Tibial nerve (tissue), 4 donors: ENCODE results near the gene SSH2. TPM values are rescaled to one million over a fixed set of nuclear protein-coding genes. Genes with fewer than 3 reads are reported as not detected.

Experiments
- DNase-seq, 2 donors: peaks; one replicate each; pipeline ENCODE4 v3.0.0-alpha.2; 2019; ENCODE audit warnings: low spot score in 2 of 2
- H3K27ac ChIP-seq, 4 donors: fragments of 200-600 bp; sonication (generic) in 3 of 4; one replicate each; pipeline ENCODE4 v1.5.1; 2017 to 2019; ENCODE audit warnings: mild to moderate bottlenecking in 1 of 4
- H3K27me3 ChIP-seq, 2 donors: fragments of 200-600 bp; sonication (generic) in 1 of 2; one replicate each; pipeline versions ENCODE4 v1.5.1 to v1.6.0; 2017 to 2019
- H3K36me3 ChIP-seq, 3 donors: fragments of 200-600 bp; sonication (generic); one replicate each; pipeline ENCODE4 v1.5.1; 2018 to 2019
- H3K4me1 ChIP-seq, 4 donors: fragments of 200-600 bp; sonication (generic) in 3 of 4; one replicate each; pipeline ENCODE4 v1.5.1; 2017 to 2019
- H3K4me3 ChIP-seq, 4 donors: fragments of 200-600 bp; sonication (generic) in 3 of 4; one replicate each; pipeline ENCODE4 v1.5.1; 2017 to 2019; ENCODE audit warnings: mild to moderate bottlenecking in 1 of 4, moderate library complexity in 1 of 4
- H3K9me3 ChIP-seq, 4 donors: fragments of 200-600 bp; sonication (generic) in 3 of 4; one replicate each; pipeline ENCODE4 v1.5.1; 2017 to 2019
- EP300 ChIP-seq, 2 donors: sonication (generic); formaldehyde crosslinking; IDR thresholded peaks; one replicate each; pipeline ENCODE4 v1.6.1; 2017; ENCODE audit warnings: antibody characterized with exemption in 2 of 2, mild to moderate bottlenecking in 1 of 2
- POLR2A ChIP-seq, 2 donors: fragments of 450-650 bp; IDR thresholded peaks; one replicate each; pipeline ENCODE4 v1.6.1; 2017; ENCODE audit warnings: antibody characterized with exemption in 2 of 2, mild to moderate bottlenecking in 2 of 2, moderate library complexity in 2 of 2
- WGBS, 2 donors: methylation state at CpG; one replicate each; pipeline ENCODE4 v1.1.5; 2018; 5-methylcytosine and 5-hydroxymethylcytosine counted together
- total RNA-seq, 4 donors: library from RNA; depleted of rRNA; stranded (reverse); fragments of >200 nt; gene quantifications; one replicate each; pipeline ENCODE4 v1.1.0, GENCODE V29; 2016
- TF ChIP-seq, protein P1 (sequence below), 5 experiments: fragments of 200-600 bp in 3 of 5; fragments of 450-650 bp in 2 of 5; sonication (generic) in 3 of 5; IDR thresholded peaks; one replicate each; pipeline ENCODE4 v1.5.1; 2016 to 2019; ENCODE audit warnings: antibody characterized with exemption in 5 of 5, mild to moderate bottlenecking in 3 of 5, moderate library complexity in 2 of 5

SSH2 gene
- total RNA-seq, 4 donors from 2014 or later, result 51.3 to 67.1 (median 55.7) TPM

DNA sequence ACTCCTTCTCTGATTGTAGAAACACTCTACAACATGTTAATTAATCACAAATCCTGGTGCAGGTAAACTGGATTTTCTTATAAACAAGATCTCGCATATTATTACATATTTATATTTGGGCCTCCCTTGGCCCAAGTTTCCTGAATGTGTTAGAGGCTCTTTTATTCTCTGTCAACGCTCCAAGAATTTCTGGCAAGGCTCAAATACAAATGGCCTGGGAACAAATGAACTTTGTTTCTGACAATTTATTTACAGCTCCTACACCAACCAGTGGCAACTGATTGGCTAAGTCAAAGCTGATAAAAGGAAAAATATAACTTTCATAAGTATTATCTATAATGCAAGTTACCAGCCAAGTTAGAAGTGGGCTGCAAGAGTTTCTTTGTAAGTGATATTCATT lies 242.4 kb downstream of the SSH2 start:
- Histone ChIP-seq H3K9me3 (no peaks in the 10 kb centered on the region), H3K4me1 (peaks cover 0 to 87% (median 35%) of the 10 kb centered on the region in 4 donors), H3K27me3 (no peaks in the 10 kb centered on the region), H3K36me3 (peaks cover 0 to 7% (median 0%) of the 10 kb centered on the region in 3 donors), H3K27ac (peak overlapping the region; percentile 31 to 89 (median 55)), H3K4me3 (no peak overlapping the region)
- TF ChIP-seq, protein P1, sequence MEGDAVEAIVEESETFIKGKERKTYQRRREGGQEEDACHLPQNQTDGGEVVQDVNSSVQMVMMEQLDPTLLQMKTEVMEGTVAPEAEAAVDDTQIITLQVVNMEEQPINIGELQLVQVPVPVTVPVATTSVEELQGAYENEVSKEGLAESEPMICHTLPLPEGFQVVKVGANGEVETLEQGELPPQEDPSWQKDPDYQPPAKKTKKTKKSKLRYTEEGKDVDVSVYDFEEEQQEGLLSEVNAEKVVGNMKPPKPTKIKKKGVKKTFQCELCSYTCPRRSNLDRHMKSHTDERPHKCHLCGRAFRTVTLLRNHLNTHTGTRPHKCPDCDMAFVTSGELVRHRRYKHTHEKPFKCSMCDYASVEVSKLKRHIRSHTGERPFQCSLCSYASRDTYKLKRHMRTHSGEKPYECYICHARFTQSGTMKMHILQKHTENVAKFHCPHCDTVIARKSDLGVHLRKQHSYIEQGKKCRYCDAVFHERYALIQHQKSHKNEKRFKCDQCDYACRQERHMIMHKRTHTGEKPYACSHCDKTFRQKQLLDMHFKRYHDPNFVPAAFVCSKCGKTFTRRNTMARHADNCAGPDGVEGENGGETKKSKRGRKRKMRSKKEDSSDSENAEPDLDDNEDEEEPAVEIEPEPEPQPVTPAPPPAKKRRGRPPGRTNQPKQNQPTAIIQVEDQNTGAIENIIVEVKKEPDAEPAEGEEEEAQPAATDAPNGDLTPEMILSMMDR (IDR thresholded peaks at IDR 0.05), result no peak
- TF ChIP-seq EP300 (IDR thresholded peaks at IDR 0.05) (no peak), POLR2A (IDR thresholded peaks at IDR 0.05) (no peak)
- no peak for DNase-seq
- 22 to 24% methylated on average over 2 of the region's 2 CpGs for WGBS, 2 donors

DNA sequence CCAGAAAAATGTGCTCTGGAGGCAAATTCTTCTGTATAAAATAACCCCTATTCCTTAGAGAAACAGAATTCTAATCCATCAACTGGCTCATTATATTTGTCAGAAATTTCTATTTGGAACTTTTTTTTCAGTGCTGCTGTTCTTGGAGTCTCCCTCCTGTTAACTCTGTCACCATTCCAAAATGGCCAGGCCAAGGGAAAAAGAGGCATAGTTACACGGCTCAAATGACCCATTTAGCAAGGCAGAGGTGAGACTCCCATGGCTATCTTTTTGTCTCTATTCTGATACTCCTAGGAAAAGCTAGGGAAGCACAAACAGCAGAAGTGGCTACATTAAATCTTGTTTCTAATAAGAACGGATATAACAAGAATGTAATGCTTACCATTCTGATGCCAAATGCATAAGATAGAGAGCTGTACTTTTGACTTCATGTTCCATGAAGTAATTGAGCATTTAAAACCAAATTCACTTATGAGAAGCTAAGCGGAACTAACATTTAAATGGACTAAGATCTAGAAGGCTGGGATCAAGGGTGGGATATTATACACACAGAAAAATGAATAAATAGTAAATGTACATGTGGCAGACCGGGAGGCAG lies 242.9 kb downstream of the SSH2 start:
- Histone ChIP-seq H3K4me1 (peaks cover 0 to 87% (median 37%) of the 10 kb centered on the region in 4 donors), H3K27me3 (no peaks in the 10 kb centered on the region), H3K27ac (peak overlapping the region; percentile 31 to 89 (median 55)), H3K9me3 (no peaks in the 10 kb centered on the region), H3K36me3 (peaks cover 0 to 7% (median 0%) of the 10 kb centered on the region in 3 donors), H3K4me3 (no peak overlapping the region)
- DNase-seq, result no peak
- WGBS, 2 donors, result 39 to 49% methylated on average over 4 of the region's 4 CpGs
- TF ChIP-seq EP300 (IDR thresholded peaks at IDR 0.05) (no peak), POLR2A (IDR thresholded peaks at IDR 0.05) (no peak)
- TF ChIP-seq, protein P1 (IDR thresholded peaks at IDR 0.05), result no peak

DNA sequence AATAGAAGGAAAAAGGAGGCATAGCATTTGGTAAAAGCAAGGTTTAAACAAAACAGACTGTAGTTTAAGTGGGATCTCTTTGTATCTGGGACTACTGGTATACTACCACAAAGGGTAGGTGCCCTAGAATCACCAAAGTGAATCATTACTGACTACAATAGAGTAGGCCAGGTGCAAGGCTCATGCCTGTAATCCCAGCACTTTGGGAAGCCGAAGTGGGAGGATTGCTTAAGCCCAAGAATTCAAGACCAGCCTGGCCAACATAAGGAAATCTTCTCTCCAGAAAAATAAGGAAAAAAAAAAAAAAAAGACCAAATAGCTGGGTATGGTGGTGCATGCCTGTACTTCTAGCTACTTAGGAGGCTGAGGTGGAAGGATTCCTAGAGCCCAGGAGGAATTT lies 246.5 kb downstream of the SSH2 start:
- WGBS, 2 donors, result 83 to 87% methylated on average over 1 of the region's 1 CpG
- Histone ChIP-seq H3K27me3 (no peaks in the 10 kb centered on the region), H3K27ac (peak overlapping the region in 3 of 4 donors; percentile 62 to 74 (median 72)), H3K4me1 (peaks cover 0 to 80% (median 42%) of the 10 kb centered on the region in 4 donors), H3K9me3 (no peaks in the 10 kb centered on the region), H3K4me3 (no peak overlapping the region), H3K36me3 (peaks cover 0 to 10% (median 0%) of the 10 kb centered on the region in 3 donors)
- no peak for DNase-seq
- TF ChIP-seq, protein P1 (IDR thresholded peaks at IDR 0.05), result no peak
- TF ChIP-seq EP300 (IDR thresholded peaks at IDR 0.05), result no peak
- no peak for TF ChIP-seq POLR2A (IDR thresholded peaks at IDR 0.05)

DNA sequence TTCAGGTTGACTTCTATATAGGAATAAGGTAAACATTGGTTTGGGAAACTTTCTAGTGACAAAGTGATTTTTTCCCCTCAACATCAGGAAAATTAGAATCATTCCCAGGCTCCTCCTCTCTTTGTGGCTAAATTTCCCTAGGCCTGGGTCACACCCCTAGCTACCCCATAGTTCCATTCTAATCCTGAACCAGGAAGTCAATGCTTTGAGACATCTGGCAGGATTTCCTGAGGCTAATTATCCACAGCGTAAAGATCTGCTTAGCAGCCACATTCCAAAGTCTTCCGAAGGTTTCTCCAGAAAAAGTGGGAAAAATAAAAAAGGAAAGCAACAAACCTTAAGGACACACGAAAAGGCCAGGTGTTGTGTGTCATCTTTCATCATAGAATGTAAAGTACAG lies 247.0 kb downstream of the SSH2 start:
- Histone ChIP-seq H3K36me3 (peaks cover 0 to 10% (median 0%) of the 10 kb centered on the region in 3 donors), H3K9me3 (no peaks in the 10 kb centered on the region), H3K27me3 (no peaks in the 10 kb centered on the region), H3K27ac (peak overlapping the region; percentile 20 to 74 (median 67)), H3K4me1 (peaks cover 0 to 80% (median 45%) of the 10 kb centered on the region in 4 donors), H3K4me3 (no peak overlapping the region)
- no peak for TF ChIP-seq EP300 (IDR thresholded peaks at IDR 0.05)
- TF ChIP-seq, protein P1 (IDR thresholded peaks at IDR 0.05), result no peak
- TF ChIP-seq POLR2A (IDR thresholded peaks at IDR 0.05), result no peak
- no peak for DNase-seq
- WGBS, 2 donors, result 37 to 42% methylated on average over 3 of the region's 3 CpGs

DNA sequence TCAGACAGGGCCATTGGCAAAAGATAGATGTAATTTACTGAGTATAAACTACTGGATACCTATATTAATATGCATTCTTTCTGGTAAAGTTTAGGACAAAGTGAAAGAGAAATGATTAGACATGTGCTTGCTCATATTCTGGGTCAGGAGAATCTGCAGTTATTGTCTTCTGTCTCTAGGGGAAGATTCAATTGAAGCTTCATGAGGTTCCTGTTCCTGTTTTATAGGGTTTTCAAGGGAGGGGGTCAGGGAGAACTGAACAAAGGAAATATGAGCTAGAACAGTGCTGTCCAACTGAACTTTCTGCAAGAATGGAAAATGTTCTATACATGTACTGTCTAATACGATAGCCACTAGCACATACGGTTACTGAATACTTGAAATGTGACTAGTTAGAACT lies 248.0 kb downstream of the SSH2 start:
- 32 to 37% methylated on average over 2 of the region's 2 CpGs for WGBS, 2 donors
- Histone ChIP-seq H3K9me3 (no peaks in the 10 kb centered on the region), H3K4me1 (peaks cover 5 to 80% (median 46%) of the 10 kb centered on the region in 4 donors), H3K27me3 (no peaks in the 10 kb centered on the region), H3K27ac (peak overlapping the region; percentile 20 to 74 (median 67)), H3K36me3 (peaks cover 0 to 10% (median 0%) of the 10 kb centered on the region in 3 donors), H3K4me3 (no peak overlapping the region)
- TF ChIP-seq, protein P1 (IDR thresholded peaks at IDR 0.05), result no peak
- TF ChIP-seq POLR2A (IDR thresholded peaks at IDR 0.05) (no peak), EP300 (IDR thresholded peaks at IDR 0.05) (no peak)
- DNase-seq, result no peak
